ENCODE measurements around the gene AFF2.

GRCh38 chrX:148555101-148555500, 54.7 kb downstream of the AFF2 start:
- TF ChIP-seq POLR2A (IDR thresholded peaks at IDR 0.05; ENCODE audit: low read depth, low read length) (no peak), POLR2AphosphoS5 (IDR thresholded peaks at IDR 0.05; ENCODE audit: low read depth, low read length) (no peak), SPI1 (IDR thresholded peaks at IDR 0.05; ENCODE audit: low read depth, low read length) (no peak), TAF1 (IDR thresholded peaks at IDR 0.05; ENCODE audit: low read depth, low read length) (no peak)
